Testis (tissue), 2 donors: ENCODE measurements around the gene CHD1.

Experiments
- CTCF ChIP-seq, 3 experiments: fragments of 450-650 bp in 2 of 3; fragments of 200-600 bp in 1 of 3; sonication (generic) in 1 of 3; IDR thresholded peaks; one replicate each; pipeline ENCODE4 v1.5.1; 2016 to 2019; ENCODE audit warnings: antibody characterized with exemption in 3 of 3, mild to moderate bottlenecking in 2 of 3, moderate library complexity in 1 of 3
- POLR2A ChIP-seq: fragments of 450-650 bp; IDR thresholded peaks from one replicate; pipeline ENCODE4 v1.6.1; 2017; ENCODE audit warnings: antibody characterized with exemption, mild to moderate bottlenecking, moderate library complexity

DNA sequence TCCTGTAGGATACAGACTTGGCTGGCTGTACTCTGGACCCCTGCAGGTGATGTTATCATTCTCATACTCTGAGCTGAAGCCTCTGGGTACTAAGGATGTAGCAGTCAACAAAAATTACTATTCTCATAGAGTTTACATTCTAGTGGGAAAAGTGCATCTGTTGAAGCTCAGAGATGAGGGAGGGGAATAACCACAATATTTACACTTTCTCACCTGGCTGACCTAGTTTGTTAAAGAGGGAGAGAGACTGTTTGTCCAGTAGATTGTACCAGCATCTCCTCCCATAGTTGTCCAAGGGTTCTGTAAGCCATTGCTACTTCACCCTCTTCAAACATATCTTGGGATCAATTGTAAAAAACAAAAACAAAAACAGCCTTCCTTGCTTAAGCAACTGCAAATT is 33.8 kb upstream of the CHD1 start:
- TF ChIP-seq CTCF (IDR thresholded peaks at IDR 0.05) (no peak), POLR2A (no peak)
